ENCODE results near the gene ARNT2. TPM values are rescaled to one million over a fixed set of nuclear protein-coding genes. Genes with fewer than 3 reads are reported as not detected.
A peak's percentile ranks its signal among the peaks of the same experiment; 100 is the strongest.

Gene ARNT2
- polyA plus RNA-seq, 2 of the 4 experiments (the other 2 are of a cell fraction) = 8.9 to 17.0 TPM

- POLR2A ChIA-PET = no interaction called here
- no peak for TF ChIP-seq RNF2 (IDR thresholded peaks at IDR 0.05; ENCODE audit: borderline replicate concordance, low read depth)
- TF ChIP-seq HOXB13 (CRISPR knock-in tag; IDR thresholded peaks at IDR 0.05; ENCODE audit: low read depth) = no peak
- TF ChIP-seq HEYL (CRISPR knock-in tag; IDR thresholded peaks at IDR 0.05) = no peak
- TF ChIP-seq NR3C1 (IDR thresholded peaks at IDR 0.05) = no peak
- no peak for TF ChIP-seq HOXB5 (CRISPR knock-in tag; IDR thresholded peaks at IDR 0.05)
- no peak for TF ChIP-seq ATOH8 (CRISPR knock-in tag; IDR thresholded peaks at IDR 0.05; ENCODE audit: low read depth)
- TF ChIP-seq RFX5 (IDR thresholded peaks at IDR 0.05) = no peak
- TF ChIP-seq ZSCAN20 (CRISPR knock-in tag; IDR thresholded peaks at IDR 0.05) = no peak
- no peak for TF ChIP-seq POLR2A (IDR thresholded peaks at IDR 0.05; ENCODE audit: low read length)
- TF ChIP-seq, protein P1, sequence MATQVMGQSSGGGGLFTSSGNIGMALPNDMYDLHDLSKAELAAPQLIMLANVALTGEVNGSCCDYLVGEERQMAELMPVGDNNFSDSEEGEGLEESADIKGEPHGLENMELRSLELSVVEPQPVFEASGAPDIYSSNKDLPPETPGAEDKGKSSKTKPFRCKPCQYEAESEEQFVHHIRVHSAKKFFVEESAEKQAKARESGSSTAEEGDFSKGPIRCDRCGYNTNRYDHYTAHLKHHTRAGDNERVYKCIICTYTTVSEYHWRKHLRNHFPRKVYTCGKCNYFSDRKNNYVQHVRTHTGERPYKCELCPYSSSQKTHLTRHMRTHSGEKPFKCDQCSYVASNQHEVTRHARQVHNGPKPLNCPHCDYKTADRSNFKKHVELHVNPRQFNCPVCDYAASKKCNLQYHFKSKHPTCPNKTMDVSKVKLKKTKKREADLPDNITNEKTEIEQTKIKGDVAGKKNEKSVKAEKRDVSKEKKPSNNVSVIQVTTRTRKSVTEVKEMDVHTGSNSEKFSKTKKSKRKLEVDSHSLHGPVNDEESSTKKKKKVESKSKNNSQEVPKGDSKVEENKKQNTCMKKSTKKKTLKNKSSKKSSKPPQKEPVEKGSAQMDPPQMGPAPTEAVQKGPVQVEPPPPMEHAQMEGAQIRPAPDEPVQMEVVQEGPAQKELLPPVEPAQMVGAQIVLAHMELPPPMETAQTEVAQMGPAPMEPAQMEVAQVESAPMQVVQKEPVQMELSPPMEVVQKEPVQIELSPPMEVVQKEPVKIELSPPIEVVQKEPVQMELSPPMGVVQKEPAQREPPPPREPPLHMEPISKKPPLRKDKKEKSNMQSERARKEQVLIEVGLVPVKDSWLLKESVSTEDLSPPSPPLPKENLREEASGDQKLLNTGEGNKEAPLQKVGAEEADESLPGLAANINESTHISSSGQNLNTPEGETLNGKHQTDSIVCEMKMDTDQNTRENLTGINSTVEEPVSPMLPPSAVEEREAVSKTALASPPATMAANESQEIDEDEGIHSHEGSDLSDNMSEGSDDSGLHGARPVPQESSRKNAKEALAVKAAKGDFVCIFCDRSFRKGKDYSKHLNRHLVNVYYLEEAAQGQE (IDR thresholded peaks at IDR 0.05) = no peak
- TF ChIP-seq HOXA7 (CRISPR knock-in tag; IDR thresholded peaks at IDR 0.05) = no peak
- TF ChIP-seq JUN (IDR thresholded peaks at IDR 0.05) = no peak
- TF ChIP-seq, protein P2, sequence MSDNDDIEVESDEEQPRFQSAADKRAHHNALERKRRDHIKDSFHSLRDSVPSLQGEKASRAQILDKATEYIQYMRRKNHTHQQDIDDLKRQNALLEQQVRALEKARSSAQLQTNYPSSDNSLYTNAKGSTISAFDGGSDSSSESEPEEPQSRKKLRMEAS (IDR thresholded peaks at IDR 0.05) = no peak
- no peak for TF ChIP-seq CEBPB (IDR thresholded peaks at IDR 0.05)
- no peak for TF ChIP-seq NPAS2 (CRISPR knock-in tag; IDR thresholded peaks at IDR 0.05; ENCODE audit: borderline replicate concordance)
- TF ChIP-seq CBX2 (IDR thresholded peaks at IDR 0.05; ENCODE audit: borderline replicate concordance, low read depth) = no peak
- no peaks in the 10 kb centered on the region for H3K4me1 ChIP-seq
These were observed 161.8 kb downstream of the ARNT2 start for GRCh38 chr15:80565988-80566387.

DNA sequence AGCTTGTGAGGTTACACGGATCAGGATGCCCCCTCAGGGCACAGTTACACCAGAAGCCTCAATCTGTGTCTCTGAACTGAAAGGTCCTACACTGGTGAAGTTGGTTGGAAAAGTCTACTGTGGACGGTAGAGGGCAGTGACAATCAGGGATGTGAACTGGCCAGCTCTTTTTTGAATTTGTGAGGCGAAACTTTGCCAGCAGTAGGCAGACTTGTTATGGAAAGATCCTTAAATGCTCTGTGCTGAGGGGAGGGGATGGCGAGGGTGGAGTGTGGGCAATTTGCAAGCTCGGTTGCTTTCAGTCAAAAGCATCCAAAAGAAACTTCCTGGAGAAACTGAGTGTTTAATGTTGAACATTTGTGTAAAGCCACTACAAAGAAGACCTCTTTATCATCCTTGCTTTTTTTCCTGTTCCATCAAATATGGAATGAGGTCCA, 163.6 kb downstream of the ARNT2 start:
- ChIA-PET POLR2A (interaction anchor here (0.7 to 2.1 kb wide), 4 partner anchors 128 to 211 kb away, joined by 3 to 15 read pairs (median 6); partner anchors contain the start of genes ABHD17C and CEMIP), CTCF (interaction anchor here (0.7 to 8.2 kb wide), 109 partner anchors 9 to 699 kb away, joined by 3 to 362 read pairs (median 6); partner anchors contain the start of genes ABHD17C and CEMIP)
- WGBS (ENCODE audit: missing lambda C conversion rate) = 2% methylated on average over 5 of the region's 5 CpGs
- no peak overlapping the region for H3K4me3 ChIP-seq
- no peak overlapping the region for H3K4me2 ChIP-seq
- H3K4me1 ChIP-seq = no peaks in the 10 kb centered on the region
- TF ChIP-seq, protein P3, sequence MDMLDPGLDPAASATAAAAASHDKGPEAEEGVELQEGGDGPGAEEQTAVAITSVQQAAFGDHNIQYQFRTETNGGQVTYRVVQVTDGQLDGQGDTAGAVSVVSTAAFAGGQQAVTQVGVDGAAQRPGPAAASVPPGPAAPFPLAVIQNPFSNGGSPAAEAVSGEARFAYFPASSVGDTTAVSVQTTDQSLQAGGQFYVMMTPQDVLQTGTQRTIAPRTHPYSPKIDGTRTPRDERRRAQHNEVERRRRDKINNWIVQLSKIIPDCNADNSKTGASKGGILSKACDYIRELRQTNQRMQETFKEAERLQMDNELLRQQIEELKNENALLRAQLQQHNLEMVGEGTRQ (IDR thresholded peaks at IDR 0.05) = no peak
- TF ChIP-seq RAD21 (conservative IDR thresholded peaks at IDR 0.05 in 1 of 2, IDR thresholded peaks at IDR 0.05 in 1 of 2) (peak; percentile 98), MYC (IDR thresholded peaks at IDR 0.05; ENCODE audit: borderline replicate concordance, low read length) (no peak), SMC3 (IDR thresholded peaks at IDR 0.05) (peak; percentile 99), BHLHE40 (IDR thresholded peaks at IDR 0.05; ENCODE audit: low read depth, low read length) (0 out of 2 replicates have a peak, but pooled peaks have one; percentile 5)
- TF ChIP-seq, protein P4, sequence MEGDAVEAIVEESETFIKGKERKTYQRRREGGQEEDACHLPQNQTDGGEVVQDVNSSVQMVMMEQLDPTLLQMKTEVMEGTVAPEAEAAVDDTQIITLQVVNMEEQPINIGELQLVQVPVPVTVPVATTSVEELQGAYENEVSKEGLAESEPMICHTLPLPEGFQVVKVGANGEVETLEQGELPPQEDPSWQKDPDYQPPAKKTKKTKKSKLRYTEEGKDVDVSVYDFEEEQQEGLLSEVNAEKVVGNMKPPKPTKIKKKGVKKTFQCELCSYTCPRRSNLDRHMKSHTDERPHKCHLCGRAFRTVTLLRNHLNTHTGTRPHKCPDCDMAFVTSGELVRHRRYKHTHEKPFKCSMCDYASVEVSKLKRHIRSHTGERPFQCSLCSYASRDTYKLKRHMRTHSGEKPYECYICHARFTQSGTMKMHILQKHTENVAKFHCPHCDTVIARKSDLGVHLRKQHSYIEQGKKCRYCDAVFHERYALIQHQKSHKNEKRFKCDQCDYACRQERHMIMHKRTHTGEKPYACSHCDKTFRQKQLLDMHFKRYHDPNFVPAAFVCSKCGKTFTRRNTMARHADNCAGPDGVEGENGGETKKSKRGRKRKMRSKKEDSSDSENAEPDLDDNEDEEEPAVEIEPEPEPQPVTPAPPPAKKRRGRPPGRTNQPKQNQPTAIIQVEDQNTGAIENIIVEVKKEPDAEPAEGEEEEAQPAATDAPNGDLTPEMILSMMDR (IDR thresholded peaks at IDR 0.05) = peak; percentile 99
- no peaks in the 10 kb centered on the region for H3K9me3 ChIP-seq
- DNase-seq (ENCODE audit: low read depth in 1 of 2, low spot score in 1 of 2) (peak; percentile 84 to 89), ATAC-seq (peak; percentile 89 to 97), FAIRE-seq (peak; percentile 99)
- H3K27ac ChIP-seq = no peak overlapping the region

More at GRCh38 chr15:80565988-80566387, 161.8 kb downstream of the ARNT2 start:
- DNase-seq (ENCODE audit: low read depth in 1 of 2, low spot score in 1 of 2) = no peak
- ATAC-seq = no peak
- WGBS (ENCODE audit: missing lambda C conversion rate) = 86% methylated on average over 4 of the region's 4 CpGs
- no peak overlapping the region for H3K27ac ChIP-seq
- CTCF ChIA-PET = interaction anchor here (1.1 to 8.2 kb wide), 22 partner anchors 11 to 403 kb away, joined by 3 to 362 read pairs (median 16); partner anchors contain the start of genes ABHD17C and CEMIP
- H3K9me3 ChIP-seq = no peaks in the 10 kb centered on the region
- H3K4me3 ChIP-seq = no peak overlapping the region
- no peak for FAIRE-seq
- no peak overlapping the region for H3K4me2 ChIP-seq

Data from A549 (cell line).